IMR-90 (cell line): ENCODE measurements around the gene EXOC6B. TPM values are rescaled to one million over a fixed set of nuclear protein-coding genes. Genes with fewer than 3 reads are reported as not detected.

Experiments used
- ATAC-seq: fragments of 200-7000 bp; cut with Tn5 transposase; 2 replicates; pipeline ENCODE4 v1.9.1; 2020; ENCODE audit warnings: low read depth, mild to moderate bottlenecking, moderate library complexity
- BruUV-seq: library from RNA; stranded (reverse); fragments of 400-500 nt; replicated peaks from 2 replicates; lab custom pipeline; 2021; lab: Mats Ljungman, UMichigan
- CTCF ChIA-PET: fragments of 300-600 bp; formaldehyde crosslinking; extraction: SDS; loops from one replicate; lab custom pipeline; 2021; ENCODE audit warnings: antibody characterized with exemption; lab: Yijun Ruan, JAX
- POLR2A ChIA-PET: fragments of 300-600 bp; sonication (Branson Sonifier 250); formaldehyde crosslinking; loops from one replicate; lab custom pipeline; 2022; ENCODE audit warnings: antibody characterized with exemption; ENCODE audit not compliant: unreplicated experiment; lab: Charles Lee
- DNase-seq: peaks from one replicate; pipeline ENCODE4 v3.0.0; 2013
- H2AFZ ChIP-seq: replicated peaks from 2 replicates; pipeline ENCODE3; 2013; ENCODE audit warnings: low read length, mild to moderate bottlenecking; ENCODE audit not compliant: poor library complexity
- H2AK5ac ChIP-seq: 2 replicates; pipeline ENCODE4 v1.6.1; 2013; ENCODE audit warnings: low read depth, low read length, inconsistent platforms
- H2AK9ac ChIP-seq: replicated peaks from 2 replicates; pipeline ENCODE3; 2013; ENCODE audit warnings: mild to moderate bottlenecking, low read depth, low read length, moderate library complexity; ENCODE audit not compliant: poor library complexity
- H2BK120ac ChIP-seq: 2 replicates; pipeline ENCODE4 v1.6.1; 2013; ENCODE audit warnings: low read depth, low read length, inconsistent platforms
- H2BK15ac ChIP-seq: 3 replicates; pipeline ENCODE4 v1.6.1; 2013; ENCODE audit warnings: low read depth, low read length, inconsistent platforms
- H2BK20ac ChIP-seq: 2 replicates; pipeline ENCODE4 v1.6.1; 2013; ENCODE audit warnings: low read depth, mild to moderate bottlenecking, inconsistent platforms, low read length, moderate library complexity
- H2BK5ac ChIP-seq: 2 replicates; pipeline ENCODE4 v1.6.1; 2013; ENCODE audit warnings: mild to moderate bottlenecking, low read depth, low read length, inconsistent platforms; ENCODE audit not compliant: poor library complexity, severe bottlenecking
- H3K14ac ChIP-seq: replicated peaks from 2 replicates; pipeline ENCODE4 v1.6.1; 2013; ENCODE audit warnings: low read depth, low read length, inconsistent platforms
- H3K18ac ChIP-seq: 2 replicates; pipeline ENCODE4 v1.6.1; 2013; ENCODE audit warnings: low read depth, low read length, control low read depth
- H3K23ac ChIP-seq: 2 replicates; pipeline ENCODE4 v1.6.1; 2013; ENCODE audit warnings: low read depth, low read length, inconsistent platforms
- H3K27ac ChIP-seq: 2 replicates; pipeline ENCODE4 v1.5.1; 2013; ENCODE audit warnings: mild to moderate bottlenecking, control low read depth, low read length; ENCODE audit not compliant: insufficient read depth
- H3K27me3 ChIP-seq: 2 replicates; pipeline ENCODE4 v1.6.1; 2013; ENCODE audit warnings: low read length; ENCODE audit not compliant: control insufficient read depth, insufficient read depth
- H3K36me3 ChIP-seq: 2 replicates; pipeline ENCODE4 v1.6.1; 2013; ENCODE audit warnings: low read length, mixed read lengths; ENCODE audit not compliant: control insufficient read depth, insufficient read depth
- H3K4ac ChIP-seq: 2 replicates; pipeline ENCODE4 v1.6.1; 2013; ENCODE audit warnings: low read depth, low read length, inconsistent platforms
- H3K4me1 ChIP-seq: 2 replicates; pipeline ENCODE4 v1.6.1; 2013; ENCODE audit warnings: low read length, mixed read lengths; ENCODE audit not compliant: control insufficient read depth, insufficient read depth
- H3K4me2 ChIP-seq: 2 replicates; pipeline ENCODE4 v1.6.1; 2013; ENCODE audit warnings: low read depth, mild to moderate bottlenecking, control low read depth, low read length, moderate library complexity
- H3K4me3 ChIP-seq: 2 replicates; pipeline ENCODE4 v1.5.1; 2013; ENCODE audit warnings: low read depth, mild to moderate bottlenecking, control low read depth, low read length, moderate library complexity; ENCODE audit not compliant: insufficient read depth
- H3K56ac ChIP-seq: 2 replicates; pipeline ENCODE4 v1.6.1; 2013; ENCODE audit warnings: low read length, inconsistent platforms; ENCODE audit not compliant: insufficient read depth; ENCODE audit errors: extremely low read depth
- H3K79me1 ChIP-seq, 2 experiments: 2 replicates each; pipeline ENCODE4 v1.6.1; 2013; ENCODE audit warnings: low read length in 2 of 2, inconsistent platforms in 1 of 2, low read depth in 1 of 2
- H3K9ac ChIP-seq: 2 replicates; pipeline ENCODE4 v1.6.1; 2013; ENCODE audit warnings: low read depth, low read length, control low read depth
- H3K9me1 ChIP-seq: 2 replicates; pipeline ENCODE4 v1.6.1; 2013; ENCODE audit warnings: low read length, inconsistent platforms; ENCODE audit not compliant: insufficient read depth
- H3K9me3 ChIP-seq: 2 replicates; pipeline ENCODE4 v1.6.1; 2013; ENCODE audit warnings: low read length; ENCODE audit not compliant: control insufficient read depth, insufficient read depth
- H4K20me1 ChIP-seq: 2 replicates; pipeline ENCODE4 v1.6.1; 2013; ENCODE audit warnings: low read length, inconsistent platforms; ENCODE audit not compliant: insufficient read depth
- H4K5ac ChIP-seq: 2 replicates; pipeline ENCODE4 v1.6.1; 2013; ENCODE audit warnings: mild to moderate bottlenecking, low read depth, low read length, control low read depth
- H4K8ac ChIP-seq, 2 experiments: 2 replicates each; pipeline ENCODE4 v1.6.1; 2013; ENCODE audit warnings: low read depth in 2 of 2, low read length in 2 of 2, control low read depth in 1 of 2, inconsistent platforms in 1 of 2
- H4K91ac ChIP-seq: 2 replicates; pipeline ENCODE4 v1.6.1; 2013; ENCODE audit warnings: low read depth, low read length, inconsistent platforms; ENCODE audit not compliant: insufficient read depth
- CEBPB ChIP-seq: IDR thresholded peaks from 2 replicates; pipeline ENCODE4 v1.6.1; 2012; ENCODE audit warnings: low read depth, low read length, improper control_type of control experiment
- CHD1 ChIP-seq: IDR thresholded peaks from 2 replicates; pipeline ENCODE4 v1.6.1; 2012; ENCODE audit warnings: low read depth, low read length, improper control_type of control experiment
- MAZ ChIP-seq: IDR thresholded peaks from 2 replicates; pipeline ENCODE4 v1.6.1; 2012; ENCODE audit warnings: low read depth, mild to moderate bottlenecking, low read length, improper control_type of control experiment, moderate library complexity, borderline replicate concordance
- MXI1 ChIP-seq: IDR thresholded peaks from 2 replicates; pipeline ENCODE4 v1.6.1; 2012; ENCODE audit warnings: low read depth, mild to moderate bottlenecking, low read length, moderate library complexity, borderline replicate concordance
- NFE2L2 ChIP-seq: fragments of 150-350 bp; IDR thresholded peaks from 2 replicates; pipeline ENCODE4 v1.6.1; 2016; ENCODE audit warnings: low read depth, mild to moderate bottlenecking, low read length
- POLR2A ChIP-seq: IDR thresholded peaks from 2 replicates; pipeline ENCODE4 v1.6.1; 2012; ENCODE audit warnings: mild to moderate bottlenecking, low read depth, low read length
- RAD21 ChIP-seq: IDR thresholded peaks from 2 replicates; pipeline ENCODE4 v1.6.1; 2012; ENCODE audit warnings: low read length, improper control_type of control experiment
- RCOR1 ChIP-seq: IDR thresholded peaks from 2 replicates; pipeline ENCODE4 v1.6.1; 2012; ENCODE audit warnings: mild to moderate bottlenecking, low read length, improper control_type of control experiment; ENCODE audit not compliant: insufficient replicate concordance
- SMC3 ChIP-seq: fragments of 150-350 bp; IDR thresholded peaks from 2 replicates; pipeline ENCODE4 v1.6.1; 2016; ENCODE audit warnings: low read depth, mild to moderate bottlenecking, antibody characterized with exemption, low read length, moderate library complexity
- WGBS, 2 experiments: methylation state at CpG; one replicate each; pipeline versions ENCODE4 v1.1.5 to v1.1.7; 2013; ENCODE audit warnings: missing lambda C conversion rate in 2 of 2; ENCODE audit not compliant: insufficient read length in 1 of 2; ENCODE audit errors: extremely low coverage in 2 of 2; 5-methylcytosine and 5-hydroxymethylcytosine counted together
- dilution Hi-C: fragments of 300-500 bp; cut with HindIII; formaldehyde crosslinking; loops from one replicate; pipeline ENCODE4 v1.14.3; 2018; ENCODE audit warnings: low sequenced_read_pairs; ENCODE audit not compliant: unreplicated experiment
- in situ Hi-C: fragments of 300-500 bp; cut with MboI; formaldehyde crosslinking; loops from 3 replicates; pipeline ENCODE4 v1.14.3; 2019; ENCODE audit warnings: low sequenced_read_pairs, inconsistent platforms, mixed read lengths
- intact Hi-C: fragments of 100-400 bp; cut with micrococcal nuclease; formaldehyde crosslinking; loops from 2 replicates; pipeline ENCODE4 v1.10.0; 2022
- polyA plus RNA-seq, 3 experiments: library from polyadenylated mRNA; depleted of rRNA; stranded (reverse); fragments of >200 nt; gene quantifications; 2 replicates each; pipeline ENCODE4 v1.2.3, GENCODE V29; 2012; ENCODE audit warnings: low replicate concordance in 1 of 3
- total RNA-seq: library from RNA; depleted of rRNA; stranded (reverse); fragments of >200 nt; gene quantifications from 2 replicates; pipeline ENCODE4 v1.2.3, GENCODE V29; 2012
- TF ChIP-seq, protein P1 (sequence below): fragments of 150-350 bp; IDR thresholded peaks from 2 replicates; pipeline ENCODE4 v1.6.1; 2016; ENCODE audit warnings: low read depth, mild to moderate bottlenecking, low read length, moderate library complexity, borderline replicate concordance
- TF ChIP-seq, protein P2 (sequence below): conservative IDR thresholded peaks from 2 replicates; pipeline ENCODE4 v1.5.1; 2012; ENCODE audit warnings: mild to moderate bottlenecking, low read depth, low read length, improper control_type of control experiment

The EXOC6B gene
- total and polyA plus RNA-seq, 2 of the 4 experiments (the other 2 are of a cell fraction) = 10.2 to 29.4 TPM

- Histone ChIP-seq H3K9me1 (no peaks in the 10 kb centered on the region), H3K4me2 (no peak overlapping the region), H2BK20ac (no peak overlapping the region), H2AK9ac (no peak overlapping the region), H3K23ac (no peak overlapping the region), H4K91ac (no peak overlapping the region), H4K5ac (no peak overlapping the region), H3K18ac (no peak overlapping the region), H3K27me3 (peaks cover 27% of the 10 kb centered on the region), H3K14ac (no peak overlapping the region), H2AK5ac (no peak overlapping the region), H2BK120ac (no peak overlapping the region), H2BK5ac (no peak overlapping the region), H4K20me1 (no peaks in the 10 kb centered on the region), H3K4ac (no peak overlapping the region), H3K9ac (no peak overlapping the region), H2BK15ac (no peak overlapping the region), H4K8ac (no peak overlapping the region), H3K4me1 (0 out of 2 replicates have a peak, but pooled peaks cover 1% of the 10 kb centered on the region), H2AFZ (no peak overlapping the region), H3K36me3 (no peaks in the 10 kb centered on the region), H3K4me3 (no peak overlapping the region), H3K56ac (no peak overlapping the region), H3K27ac (no peak overlapping the region), H3K9me3 (no peaks in the 10 kb centered on the region), H3K79me1 (no peaks in the 10 kb centered on the region)
- CTCF ChIA-PET = no interaction called here
- dilution Hi-C loops = no loop called here
- no TSS peak for BruUV-seq
- WGBS, 2 experiments = 79% methylated on average over 10 of the region's 19 CpGs; no CpG with 5 or more reads in 1 of the 2 experiments
- DNase-seq (no peak), ATAC-seq (no peak)
- POLR2A ChIA-PET = no interaction called here
- intact Hi-C loops = loop anchor here (5.0 kb wide), 2 partner anchors 523 to 588 kb away; no protein-coding TSS in a partner anchor
- TF ChIP-seq, protein P1, sequence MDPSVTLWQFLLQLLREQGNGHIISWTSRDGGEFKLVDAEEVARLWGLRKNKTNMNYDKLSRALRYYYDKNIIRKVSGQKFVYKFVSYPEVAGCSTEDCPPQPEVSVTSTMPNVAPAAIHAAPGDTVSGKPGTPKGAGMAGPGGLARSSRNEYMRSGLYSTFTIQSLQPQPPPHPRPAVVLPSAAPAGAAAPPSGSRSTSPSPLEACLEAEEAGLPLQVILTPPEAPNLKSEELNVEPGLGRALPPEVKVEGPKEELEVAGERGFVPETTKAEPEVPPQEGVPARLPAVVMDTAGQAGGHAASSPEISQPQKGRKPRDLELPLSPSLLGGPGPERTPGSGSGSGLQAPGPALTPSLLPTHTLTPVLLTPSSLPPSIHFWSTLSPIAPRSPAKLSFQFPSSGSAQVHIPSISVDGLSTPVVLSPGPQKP = no peak
- TF ChIP-seq CEBPB = no peak
- no peak for TF ChIP-seq RCOR1
- no peak for TF ChIP-seq RAD21
- TF ChIP-seq POLR2A = no peak
- no peak for TF ChIP-seq NFE2L2
- no peak for TF ChIP-seq CHD1
- TF ChIP-seq SMC3 = no peak
- no peak for TF ChIP-seq MXI1
- TF ChIP-seq, protein P2, sequence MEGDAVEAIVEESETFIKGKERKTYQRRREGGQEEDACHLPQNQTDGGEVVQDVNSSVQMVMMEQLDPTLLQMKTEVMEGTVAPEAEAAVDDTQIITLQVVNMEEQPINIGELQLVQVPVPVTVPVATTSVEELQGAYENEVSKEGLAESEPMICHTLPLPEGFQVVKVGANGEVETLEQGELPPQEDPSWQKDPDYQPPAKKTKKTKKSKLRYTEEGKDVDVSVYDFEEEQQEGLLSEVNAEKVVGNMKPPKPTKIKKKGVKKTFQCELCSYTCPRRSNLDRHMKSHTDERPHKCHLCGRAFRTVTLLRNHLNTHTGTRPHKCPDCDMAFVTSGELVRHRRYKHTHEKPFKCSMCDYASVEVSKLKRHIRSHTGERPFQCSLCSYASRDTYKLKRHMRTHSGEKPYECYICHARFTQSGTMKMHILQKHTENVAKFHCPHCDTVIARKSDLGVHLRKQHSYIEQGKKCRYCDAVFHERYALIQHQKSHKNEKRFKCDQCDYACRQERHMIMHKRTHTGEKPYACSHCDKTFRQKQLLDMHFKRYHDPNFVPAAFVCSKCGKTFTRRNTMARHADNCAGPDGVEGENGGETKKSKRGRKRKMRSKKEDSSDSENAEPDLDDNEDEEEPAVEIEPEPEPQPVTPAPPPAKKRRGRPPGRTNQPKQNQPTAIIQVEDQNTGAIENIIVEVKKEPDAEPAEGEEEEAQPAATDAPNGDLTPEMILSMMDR = no peak
- no peak for TF ChIP-seq MAZ
- in situ Hi-C loops = no loop called here
Observed at GRCh38 chr2:72134997-72135800, 690.6 kb downstream of the EXOC6B start.
